GM12872 (cell line): ENCODE results near the gene MAP3K5.
A peak's percentile ranks its signal among the peaks of the same experiment; 100 is the strongest.

Experiments used
- CTCF ChIP-seq: IDR thresholded peaks from 3 replicates; pipeline ENCODE4 v1.5.1; 2011; ENCODE audit warnings: low read depth, mild to moderate bottlenecking, low read length, moderate library complexity; ENCODE audit not compliant: insufficient read depth

MAP3K5 gene

GRCh38 chr6:136563386-136564152 lies 228.7 kb downstream of the MAP3K5 start:
- TF ChIP-seq CTCF: no peak

- TF ChIP-seq CTCF: no peak
These were observed 230.1 kb downstream of the MAP3K5 start for GRCh38 chr6:136562211-136562610.

GRCh38 chr6:136553166-136553787 lies 239.0 kb downstream of the MAP3K5 start:
- TF ChIP-seq CTCF: no peak

GRCh38 chr6:136552054-136552453 lies 240.2 kb downstream of the MAP3K5 start:
- no peak for TF ChIP-seq CTCF

GRCh38 chr6:136551103-136551502 lies 241.2 kb downstream of the MAP3K5 start:
- TF ChIP-seq CTCF: no peak

GRCh38 chr6:136550330-136551071 lies 241.8 kb downstream of the MAP3K5 start, which contains the start of gene MAP7:
Gene MAP7 (minus strand): TSS chr6:136550422. CDS start chr6:136550408, 14 bp downstream.
- TF ChIP-seq CTCF: peak; percentile 72

GRCh38 chr6:136550045-136550329 lies 242.3 kb downstream of the MAP3K5 start:
- TF ChIP-seq CTCF: no peak
